HG03457 (cell line): ENCODE results near the gene FAM222A.

Experiments used
- ATAC-seq: cut with Tn5 transposase; IDR thresholded peaks from one replicate; pipeline ENCODE4 v1.9.1; 2021; ENCODE audit warnings: moderate number of reproducible peaks; ENCODE audit not compliant: unreplicated experiment

FAM222A gene

GRCh38 chr12:109713187-109714070 is at the start of gene FAM222A:
Gene FAM222A, plus strand, starts transcription at chr12:109713825. Its CDS starts 30,322 bp downstream, at chr12:109744147.
- ATAC-seq, result peak; percentile 89

GRCh38 chr12:109664402-109664801 is 49.2 kb upstream of the FAM222A start:
- no peak for ATAC-seq

GRCh38 chr12:109666068-109666467 is 47.6 kb upstream of the FAM222A start:
- no peak for ATAC-seq

GRCh38 chr12:109670731-109671130 is 42.9 kb upstream of the FAM222A start:
- no peak for ATAC-seq

- ATAC-seq, result no peak
Observed at GRCh38 chr12:109671502-109671901, 42.1 kb upstream of the FAM222A start.

GRCh38 chr12:109673379-109673778 is 40.2 kb upstream of the FAM222A start:
- ATAC-seq, result no peak

GRCh38 chr12:109673884-109674283 is 39.7 kb upstream of the FAM222A start:
- ATAC-seq, result no peak

- ATAC-seq, result no peak
Observed at GRCh38 chr12:109675411-109675810, 38.2 kb upstream of the FAM222A start.

GRCh38 chr12:109677279-109677691 is 36.3 kb upstream of the FAM222A start:
- no peak for ATAC-seq

GRCh38 chr12:109678719-109679118 is 34.9 kb upstream of the FAM222A start:
- no peak for ATAC-seq

GRCh38 chr12:109679501-109680263 is 33.9 kb upstream of the FAM222A start:
- ATAC-seq, result no peak

GRCh38 chr12:109680264-109681005 is 33.2 kb upstream of the FAM222A start:
- no peak for ATAC-seq

- no peak for ATAC-seq
Observed at GRCh38 chr12:109681986-109682707, 31.5 kb upstream of the FAM222A start.

GRCh38 chr12:109682708-109683060 is 30.9 kb upstream of the FAM222A start:
- no peak for ATAC-seq

- ATAC-seq, result no peak
Observed at GRCh38 chr12:109683316-109683715, 30.3 kb upstream of the FAM222A start.

GRCh38 chr12:109685574-109686447 is 27.8 kb upstream of the FAM222A start:
- no peak for ATAC-seq

GRCh38 chr12:109686523-109686922 is 27.1 kb upstream of the FAM222A start:
- no peak for ATAC-seq

- ATAC-seq, result no peak
Observed at GRCh38 chr12:109687250-109687649, 26.4 kb upstream of the FAM222A start.

GRCh38 chr12:109689426-109689825 is 24.2 kb upstream of the FAM222A start:
- no peak for ATAC-seq

GRCh38 chr12:109693160-109693559 is 20.5 kb upstream of the FAM222A start:
- ATAC-seq, result no peak
